HepG2 (cell line): ENCODE measurements around the gene ZNF148. TPM values are rescaled to one million over a fixed set of nuclear protein-coding genes. Genes with fewer than 3 reads are reported as not detected.

Experiments used
- AGO1 ChIP-seq: fragments of 200-400 bp; formaldehyde crosslinking; IDR thresholded peaks from 2 replicates; pipeline ENCODE4 v1.6.1; 2017; ENCODE audit warnings: mild to moderate bottlenecking, low read depth, low read length, moderate library complexity; ENCODE audit not compliant: poor library complexity, severe bottlenecking
- DR1 ChIP-seq: sonication (generic); formaldehyde crosslinking; IDR thresholded peaks from 2 replicates; pipeline ENCODE4 v1.8.0; 2021; ENCODE audit warnings: mild to moderate bottlenecking, missing genetic modification reagents, inconsistent platforms
- FOXK1 ChIP-seq: sonication (generic); formaldehyde crosslinking; IDR thresholded peaks from 2 replicates; pipeline ENCODE4 v1.4.0; 2020; ENCODE audit warnings: low read depth, missing genetic modification reagents, borderline replicate concordance
- HDAC6 ChIP-seq: fragments of 200-600 bp; sonication (generic); IDR thresholded peaks from 2 replicates; pipeline ENCODE4 v1.7.0; 2017; ENCODE audit warnings: mild to moderate bottlenecking, antibody characterized with exemption, low read length, low read depth
- HHEX ChIP-seq: IDR thresholded peaks from 2 replicates; pipeline ENCODE4 v1.6.1; 2016; ENCODE audit warnings: control low read depth
- HNRNPK ChIP-seq: fragments of 200-400 bp; formaldehyde crosslinking; IDR thresholded peaks from 2 replicates; pipeline ENCODE4 v1.6.1; 2018; ENCODE audit warnings: low read length, low read depth, moderate library complexity, mild to moderate bottlenecking; ENCODE audit not compliant: poor library complexity, severe bottlenecking
- MIXL1 ChIP-seq: IDR thresholded peaks from 2 replicates; pipeline ENCODE4 v1.6.1; 2016
- NFYB ChIP-seq: sonication (generic); formaldehyde crosslinking; IDR thresholded peaks from 2 replicates; pipeline ENCODE4 v1.4.0; 2020; ENCODE audit warnings: missing genetic modification reagents
- POGK ChIP-seq: sonication (generic); formaldehyde crosslinking; conservative IDR thresholded peaks from 2 replicates; pipeline ENCODE4 v1.8.0; 2022; ENCODE audit warnings: mild to moderate bottlenecking, moderate library complexity, missing genetic modification reagents
- SNAI1 ChIP-seq: sonication (generic); formaldehyde crosslinking; IDR thresholded peaks from 2 replicates; pipeline ENCODE4 v1.5.0; 2020; ENCODE audit warnings: mild to moderate bottlenecking, missing genetic modification reagents, borderline replicate concordance
- SNAPC2 ChIP-seq: sonication (generic); formaldehyde crosslinking; IDR thresholded peaks from 2 replicates; pipeline ENCODE4 v1.8.1; 2022; ENCODE audit warnings: mild to moderate bottlenecking, missing genetic modification reagents
- ZBTB20 ChIP-seq: sonication (generic); formaldehyde crosslinking; IDR thresholded peaks from 2 replicates; pipeline ENCODE4 v1.8.1; 2023; ENCODE audit warnings: missing genetic modification reagents, low read depth, mild to moderate bottlenecking, borderline replicate concordance
- ZNF225 ChIP-seq: sonication (generic); formaldehyde crosslinking; IDR thresholded peaks from 2 replicates; pipeline ENCODE4 v1.4.0; 2020; ENCODE audit warnings: mild to moderate bottlenecking, missing genetic modification reagents
- ZNF234 ChIP-seq: sonication (generic); formaldehyde crosslinking; conservative IDR thresholded peaks from 2 replicates; pipeline ENCODE4 v1.5.1; 2020; ENCODE audit warnings: mild to moderate bottlenecking, missing genetic modification reagents
- ZNF451 ChIP-seq: sonication (generic); formaldehyde crosslinking; IDR thresholded peaks from 2 replicates; pipeline ENCODE4 v1.5.0; 2020; ENCODE audit warnings: mild to moderate bottlenecking, missing genetic modification reagents
- ZNF761 ChIP-seq: sonication (generic); formaldehyde crosslinking; conservative IDR thresholded peaks from 2 replicates; pipeline ENCODE4 v1.4.0; 2020; ENCODE audit warnings: mild to moderate bottlenecking, missing genetic modification reagents
- ZNF777 ChIP-seq: sonication (generic); formaldehyde crosslinking; IDR thresholded peaks from 2 replicates; pipeline ENCODE4 v1.4.0; 2020; ENCODE audit warnings: missing genetic modification reagents
- polyA plus RNA-seq, 8 experiments: library from polyadenylated mRNA; depleted of rRNA in 3 of 8; stranded (reverse) in 7 of 8; unstranded in 1 of 8; fragments of >200 nt; fragmentation: Illumina TruSeq in 4 of 8; extraction: Trizol in 4 of 8; gene quantifications; 2 replicates each; pipeline versions ENCODE4 v1.2.1 to v1.2.3, GENCODE V29; 2011 to 2016; ENCODE audit warnings: low read depth in 4 of 8, missing spikeins in 1 of 8, mixed read lengths in 1 of 8; ENCODE audit not compliant: insufficient read depth in 1 of 8
- total RNA-seq, 5 experiments: library from RNA; depleted of rRNA; stranded (reverse); fragments of >200 nt; fragmentation: Illumina TruSeq; extraction: Trizol; gene quantifications; 2 replicates each; pipeline ENCODE4 v1.2.3, GENCODE V29; 2016; ENCODE audit warnings: low read depth in 1 of 5

The ZNF148 gene
- total and polyA plus RNA-seq, 2 of the 13 experiments (the other 11 are each of a cell fraction or from before 2014, with no cell fraction given) = 10.6 to 36.1 TPM

- TF ChIP-seq POGK (CRISPR knock-in tag) (0 out of 2 replicates have a peak, but pooled peaks have one; percentile 42), ZNF234 (CRISPR knock-in tag) (no peak), SNAI1 (CRISPR knock-in tag) (no peak), ZBTB20 (CRISPR knock-in tag) (0 out of 2 replicates have a peak, but pooled peaks have one; percentile 49), SNAPC2 (CRISPR knock-in tag) (0 out of 2 replicates have a peak, but pooled peaks have one; percentile 23), HNRNPK (peak; percentile 92), AGO1 (peak; percentile 39), HHEX (no peak), ZNF225 (CRISPR knock-in tag) (0 out of 2 replicates have a peak, but pooled peaks have one; percentile 23), ZNF777 (CRISPR knock-in tag) (peak; percentile 21; the same call in 1 of the 2 replicates), HDAC6 (no peak), ZNF451 (peak; percentile 80; the same call in 1 of the 2 replicates), FOXK1 (CRISPR knock-in tag) (peak; percentile 81; the same call in 1 of the 2 replicates), MIXL1 (peak; percentile 58; the same call in 1 of the 2 replicates), NFYB (no peak; the same call in 1 of the 2 replicates), DR1 (CRISPR knock-in tag) (peak; percentile 59), ZNF761 (CRISPR knock-in tag) (0 out of 2 replicates have a peak, but pooled peaks have one; percentile 32)
Observed at GRCh38 chr3:125374996-125375941, at the start of gene ZNF148 (continued).
